ENCODE results near the gene XRRA1.

XRRA1 gene

GRCh38 chr11:74929431-74930363, 19.2 kb downstream of the XRRA1 start:
- TF ChIP-seq CTCF (IDR thresholded peaks at IDR 0.05; ENCODE audit: low read length, missing control alignments) = peak; percentile 91
- H3K4me3 ChIP-seq (replicated peaks; ENCODE audit: low read depth, low read length) = no peak overlapping the region
- peak; percentile 96 for DNase-seq (ENCODE audit: low read depth)

GRCh38 chr11:74927496-74927895, 21.4 kb downstream of the XRRA1 start:
- TF ChIP-seq CTCF (IDR thresholded peaks at IDR 0.05; ENCODE audit: low read length, missing control alignments) = no peak
- no peak overlapping the region for H3K4me3 ChIP-seq (replicated peaks; ENCODE audit: low read depth, low read length)
- no peak for DNase-seq (ENCODE audit: low read depth)

- no peak for DNase-seq (ENCODE audit: low read depth)
- no peak for TF ChIP-seq CTCF (IDR thresholded peaks at IDR 0.05; ENCODE audit: low read length, missing control alignments)
- H3K4me3 ChIP-seq (replicated peaks; ENCODE audit: low read depth, low read length) = no peak overlapping the region
Measured at GRCh38 chr11:74926304-74927030, 22.4 kb downstream of the XRRA1 start.

- no peak overlapping the region for H3K4me3 ChIP-seq (replicated peaks; ENCODE audit: low read depth, low read length)
- DNase-seq (ENCODE audit: low read depth) = no peak
- no peak for TF ChIP-seq CTCF (IDR thresholded peaks at IDR 0.05; ENCODE audit: low read length, missing control alignments)
Measured at GRCh38 chr11:74925281-74925680, 23.6 kb downstream of the XRRA1 start.

- no peak for TF ChIP-seq CTCF (IDR thresholded peaks at IDR 0.05; ENCODE audit: low read length, missing control alignments)
- DNase-seq (ENCODE audit: low read depth) = no peak
- no peak overlapping the region for H3K4me3 ChIP-seq (replicated peaks; ENCODE audit: low read depth, low read length)
Measured at GRCh38 chr11:74923125-74923524, 25.8 kb downstream of the XRRA1 start.

- no peak overlapping the region for H3K4me3 ChIP-seq (replicated peaks; ENCODE audit: low read depth, low read length)
- no peak for TF ChIP-seq CTCF (IDR thresholded peaks at IDR 0.05; ENCODE audit: low read length, missing control alignments)
- no peak for DNase-seq (ENCODE audit: low read depth)
Measured at GRCh38 chr11:74909812-74910211, 39.1 kb downstream of the XRRA1 start.
